HG03521 (cell line): Measurements from ENCODE around the gene CDK5.

ENCODE experiments used
- ATAC-seq: cut with Tn5 transposase; IDR thresholded peaks from one replicate; pipeline ENCODE4 v1.9.1; 2021; ENCODE audit warnings: mild to moderate bottlenecking, moderate library complexity; ENCODE audit not compliant: unreplicated experiment

Gene CDK5

GRCh38 chr7:151087245-151088018 lies 29.7 kb upstream of the CDK5 start:
- ATAC-seq: no peak

- no peak for ATAC-seq
Measured at GRCh38 chr7:151086802-151087244, 29.1 kb upstream of the CDK5 start.

DNA sequence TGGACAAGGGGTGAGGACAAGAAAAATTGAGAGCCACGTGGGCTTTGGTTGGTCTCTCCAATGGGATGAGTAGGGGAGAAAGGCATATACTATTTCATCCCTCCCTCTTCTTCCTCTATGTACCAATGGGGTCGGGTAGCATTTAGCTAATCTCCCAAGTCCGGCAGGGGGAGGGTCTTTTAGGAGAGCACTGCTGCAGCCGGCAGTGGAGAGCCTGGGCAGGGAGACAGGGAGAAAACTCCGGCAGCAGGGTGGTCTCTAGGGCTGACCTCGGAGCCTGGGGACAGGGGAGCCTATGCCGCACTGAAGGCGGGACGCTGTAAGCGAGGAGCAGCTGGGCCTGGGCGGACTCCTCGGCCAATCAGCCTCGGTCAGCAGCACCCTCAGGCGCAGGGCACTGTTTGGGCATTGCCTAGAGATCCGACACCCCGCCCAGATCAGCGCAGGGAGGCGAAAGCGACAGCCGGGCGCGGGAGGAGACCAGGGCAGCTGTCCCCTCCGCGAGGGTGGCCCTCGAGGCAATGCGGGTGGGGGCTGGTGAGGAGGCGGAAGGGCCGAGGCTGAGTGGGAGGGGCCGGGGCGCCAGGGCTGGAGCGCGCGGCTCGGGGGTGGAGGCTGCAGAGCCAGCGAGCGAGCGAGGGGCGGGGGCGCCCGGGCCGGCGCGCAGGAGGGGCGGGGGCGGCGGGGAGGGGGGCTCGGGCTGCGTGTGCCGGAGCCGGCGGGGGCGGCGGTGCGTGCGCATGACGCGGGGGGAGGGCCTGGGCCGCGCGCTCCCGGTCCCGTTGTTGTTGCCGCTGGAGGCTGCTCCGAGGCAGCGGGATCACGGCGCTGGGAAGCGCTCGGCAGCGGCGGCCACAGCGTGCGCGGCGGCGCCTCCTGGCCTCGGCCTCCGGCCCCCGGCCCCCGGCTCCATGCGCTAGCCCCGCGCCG lies 28.3 kb upstream of the CDK5 start, which contains the start of gene AGAP3:
AGAP3 (plus strand) TSS at position 785 of the 930 bp plus-strand sequence. CDS start 267 bp downstream, outside the sequence.
- peak; percentile 38 for ATAC-seq

DNA sequence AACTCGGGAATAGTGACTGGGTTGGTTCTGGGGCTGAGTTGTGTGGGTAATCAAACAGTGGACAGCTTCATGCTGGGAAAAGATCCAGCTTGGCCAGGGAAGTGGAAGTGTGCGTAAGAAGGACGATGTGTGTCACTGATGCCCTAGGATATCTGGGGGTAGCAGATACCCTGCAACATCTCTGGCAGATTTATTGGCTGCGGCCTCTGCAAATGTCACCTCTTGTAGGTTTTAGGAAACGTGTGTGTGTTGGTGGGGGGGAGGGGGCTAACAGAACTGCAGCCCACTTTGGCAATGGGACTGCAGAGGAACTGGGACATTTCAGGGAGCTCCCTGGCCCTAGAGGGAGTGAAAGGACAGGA lies 27.6 kb upstream of the CDK5 start:
- ATAC-seq: no peak

DNA sequence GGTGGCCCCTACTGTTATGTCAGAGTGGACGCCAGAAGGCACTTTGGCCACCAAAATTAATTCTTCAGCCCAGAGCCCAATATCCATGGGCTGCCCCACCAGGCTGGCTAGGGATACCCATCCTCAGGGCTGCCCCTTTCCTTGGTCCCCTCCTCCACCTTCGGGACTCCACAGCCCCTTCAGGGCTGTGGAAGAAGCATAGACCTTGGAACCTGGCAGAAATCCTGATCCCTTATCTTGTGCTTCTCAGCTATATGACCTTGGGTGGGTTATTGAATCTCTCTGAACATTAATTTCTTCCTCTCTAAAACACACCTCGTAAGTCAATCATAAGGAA lies 26.1 kb upstream of the CDK5 start:
- ATAC-seq: no peak

DNA sequence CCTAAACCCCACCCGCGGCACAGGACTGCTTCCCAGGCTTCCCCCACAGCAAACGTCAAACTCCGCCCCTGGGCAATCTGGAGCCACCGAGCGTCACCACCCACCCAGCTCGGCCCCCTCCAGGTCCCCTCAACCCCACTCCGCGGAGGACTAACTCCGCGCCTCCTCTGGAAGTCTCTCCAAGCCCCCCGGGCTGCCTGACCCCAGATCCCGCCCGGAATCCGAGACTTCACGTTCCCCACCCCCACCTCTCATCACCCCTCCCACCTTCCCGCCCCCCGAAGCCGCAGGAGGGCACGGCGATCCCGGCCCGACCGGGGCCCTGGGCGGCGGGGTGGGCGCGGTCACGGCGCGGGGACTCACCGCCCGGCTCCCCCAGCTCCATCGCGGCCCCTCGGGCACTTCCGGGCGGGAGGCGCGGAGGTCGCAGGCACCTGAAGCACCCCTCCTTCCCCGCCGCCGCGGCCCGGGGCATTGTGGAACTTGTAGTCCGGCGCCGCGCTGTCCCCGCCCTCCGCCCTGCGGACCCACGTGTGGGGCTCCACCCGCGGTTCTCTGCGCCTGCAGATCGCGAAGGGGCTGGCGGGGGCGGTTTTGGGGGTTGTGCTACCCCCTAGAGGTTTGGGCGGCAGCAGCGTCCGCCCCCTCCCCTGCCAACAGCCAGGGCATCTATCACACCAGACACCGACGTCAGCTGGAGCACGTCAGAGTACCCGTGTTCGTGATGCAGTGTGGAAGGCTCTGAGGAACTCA lies 25.6 kb upstream of the CDK5 start, which contains the start of gene TMUB1:
TMUB1 (minus strand) TSS at position 423 of the 753 bp plus-strand sequence. CDS start 930 bp downstream, outside the sequence.
- ATAC-seq: peak; percentile 52

DNA sequence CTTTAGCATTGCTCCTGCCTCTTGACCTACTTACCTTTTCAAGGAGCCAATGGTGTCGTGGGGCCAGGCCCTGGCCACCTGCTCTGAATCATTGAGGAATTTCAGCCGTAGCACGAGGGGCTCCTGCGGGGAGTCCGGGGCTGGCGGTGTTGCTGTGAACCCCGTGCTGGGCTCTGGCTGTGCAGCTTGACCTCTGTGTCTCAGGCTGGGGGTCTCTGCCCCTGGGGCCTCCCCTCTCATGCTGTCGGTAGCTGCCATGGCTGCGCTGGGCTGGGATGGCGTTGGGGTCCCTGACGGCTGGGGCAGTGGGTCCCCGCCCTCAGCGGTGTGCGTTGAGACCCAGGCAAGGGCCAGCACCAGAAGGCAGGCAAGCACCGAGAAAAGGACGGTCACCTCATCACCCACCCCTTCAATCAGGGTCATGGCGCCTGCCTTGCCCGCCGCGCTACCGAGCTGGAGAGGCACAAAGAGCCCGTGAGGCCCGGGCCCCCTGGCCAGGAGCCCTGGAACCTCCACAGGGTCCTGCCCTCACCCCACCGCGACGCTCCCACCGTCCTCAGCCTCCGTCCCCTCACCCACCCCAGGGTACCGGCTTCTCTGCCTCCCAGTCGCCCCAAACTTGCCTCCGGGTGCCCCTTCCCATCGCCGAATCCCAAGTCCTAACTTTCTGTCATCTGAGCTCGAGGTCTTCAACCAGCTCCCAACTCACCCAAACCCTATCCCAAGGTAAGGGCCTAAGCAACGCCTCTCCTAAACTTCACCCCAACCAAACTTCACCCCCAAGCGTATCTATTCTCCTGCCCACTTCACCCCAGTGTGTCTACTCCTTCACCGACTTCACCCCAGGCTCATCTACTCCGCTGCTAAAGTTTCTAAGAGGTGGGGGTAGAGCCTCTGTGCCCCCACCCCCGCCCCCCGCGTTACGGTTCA lies 24.7 kb upstream of the CDK5 start:
- ATAC-seq: no peak

DNA sequence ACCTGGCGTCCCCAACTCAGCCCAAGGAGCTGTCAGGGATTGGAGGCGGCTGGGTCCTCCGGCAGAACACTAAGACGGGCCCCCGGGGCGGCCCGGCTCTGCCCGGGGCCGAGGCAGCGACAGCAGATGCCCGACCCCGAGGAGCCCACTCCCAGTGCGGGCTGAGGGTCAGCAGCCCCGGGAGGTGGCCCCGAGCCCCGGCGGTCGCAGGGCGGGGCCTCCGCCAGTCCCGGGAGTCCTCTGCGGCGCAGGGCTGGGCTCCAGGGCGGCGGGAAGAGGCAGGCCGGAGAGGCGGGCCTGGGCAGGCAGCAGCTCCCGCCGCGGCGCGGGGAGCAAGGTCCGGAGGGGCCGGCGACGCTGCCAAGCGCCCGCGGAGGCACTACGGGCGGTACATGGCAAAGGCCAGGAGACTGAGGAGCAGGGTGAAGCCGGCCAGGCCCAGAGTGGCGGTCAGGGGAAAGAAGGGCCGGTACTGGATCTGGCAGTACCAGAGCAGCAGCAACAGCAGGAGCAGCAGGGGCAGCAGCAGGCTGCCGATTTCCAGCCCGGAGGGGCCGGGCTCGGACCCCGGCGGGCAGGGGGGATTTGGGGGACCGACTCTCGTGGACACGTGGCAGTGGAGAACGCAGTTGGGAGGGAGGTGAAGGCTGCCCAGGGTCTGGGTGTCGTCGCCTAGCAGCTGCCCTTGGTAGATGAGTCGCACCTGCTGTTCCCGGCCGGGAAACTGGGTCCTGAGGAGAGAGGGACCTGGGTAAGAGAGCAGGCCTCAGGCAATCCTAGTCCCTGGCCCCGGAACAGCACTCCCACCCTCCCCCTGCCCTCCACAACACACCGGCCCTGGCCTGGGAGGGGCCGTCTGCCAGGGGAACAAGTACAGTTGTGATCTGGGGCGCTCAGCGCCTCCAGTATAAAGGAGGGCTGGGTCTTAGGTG lies 23.7 kb upstream of the CDK5 start:
- ATAC-seq: no peak

- peak; percentile 69 for ATAC-seq
Measured at GRCh38 chr7:151080522-151081169, 22.9 kb upstream of the CDK5 start, which contains the start of gene FASTK. TSS of gene FASTK (minus strand) at chr7:151080809. CDS start at chr7:151080766, 43 bp downstream.

GRCh38 chr7:151080067-151080521 lies 22.4 kb upstream of the CDK5 start:
- ATAC-seq: peak; percentile 6

DNA sequence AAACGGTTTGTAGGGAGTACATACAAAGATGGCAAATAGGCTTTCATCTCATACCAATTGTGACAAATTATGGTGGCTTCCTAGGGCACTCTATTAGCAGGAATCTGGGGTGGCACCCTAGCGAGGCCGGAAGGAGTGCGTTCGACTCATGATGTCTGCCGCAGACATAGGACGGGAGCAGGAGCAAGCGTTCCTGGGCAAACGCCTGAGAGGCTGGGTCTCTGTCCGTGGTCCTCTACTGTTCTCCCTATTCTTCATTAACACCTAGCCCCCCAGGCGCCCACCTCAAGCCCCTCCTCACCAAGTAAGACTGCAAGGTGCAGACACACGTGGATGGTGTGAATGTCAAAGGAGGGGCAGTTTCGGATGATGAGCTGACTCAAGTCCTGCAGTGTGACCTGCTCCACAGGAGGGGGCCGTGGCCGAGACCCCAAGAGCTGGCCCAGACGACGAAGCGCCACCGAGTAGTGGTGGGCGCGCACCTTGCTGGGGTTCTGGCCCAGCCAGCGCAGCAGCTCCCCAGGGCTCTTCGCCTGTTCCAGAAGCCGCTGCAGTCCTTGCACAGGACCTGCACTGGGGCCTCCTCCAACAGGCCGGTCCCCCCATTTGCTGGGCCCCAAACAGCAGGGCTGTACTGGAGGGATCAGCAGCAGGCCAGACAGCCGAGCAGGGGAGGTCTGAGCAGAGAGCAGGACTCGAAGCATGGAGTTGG lies 21.7 kb upstream of the CDK5 start:
- no peak for ATAC-seq

- no peak for ATAC-seq
Measured at GRCh38 chr7:151078233-151079040, 20.7 kb upstream of the CDK5 start.

DNA sequence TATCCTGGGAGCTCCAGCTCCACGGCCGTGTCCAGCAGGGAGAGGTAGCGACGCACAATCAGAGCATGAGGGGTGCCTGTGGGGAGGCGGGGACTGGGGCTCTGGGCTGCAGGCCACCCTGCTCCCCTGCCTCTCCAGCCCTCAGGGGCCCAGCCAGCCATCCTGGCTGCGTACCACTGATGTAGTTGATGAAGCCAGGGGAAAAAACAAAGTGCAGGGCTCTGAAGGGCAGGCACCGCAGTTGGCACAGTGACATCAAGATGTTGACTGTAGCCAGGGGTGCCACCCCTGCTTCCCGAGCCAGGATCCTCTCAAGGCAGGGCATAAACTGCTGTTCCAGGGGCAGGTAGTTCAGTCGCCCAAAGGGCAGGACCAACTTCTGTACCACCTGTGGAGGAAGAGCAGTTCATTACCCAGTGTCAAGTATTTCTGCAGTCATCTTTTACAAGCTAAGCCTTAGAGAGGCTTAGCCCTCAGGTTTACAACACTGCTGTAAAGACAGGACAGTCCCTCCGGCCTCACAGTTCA lies 20.1 kb upstream of the CDK5 start:
- no peak for ATAC-seq

GRCh38 chr7:151076863-151077704 lies 19.4 kb upstream of the CDK5 start:
- ATAC-seq: no peak

DNA sequence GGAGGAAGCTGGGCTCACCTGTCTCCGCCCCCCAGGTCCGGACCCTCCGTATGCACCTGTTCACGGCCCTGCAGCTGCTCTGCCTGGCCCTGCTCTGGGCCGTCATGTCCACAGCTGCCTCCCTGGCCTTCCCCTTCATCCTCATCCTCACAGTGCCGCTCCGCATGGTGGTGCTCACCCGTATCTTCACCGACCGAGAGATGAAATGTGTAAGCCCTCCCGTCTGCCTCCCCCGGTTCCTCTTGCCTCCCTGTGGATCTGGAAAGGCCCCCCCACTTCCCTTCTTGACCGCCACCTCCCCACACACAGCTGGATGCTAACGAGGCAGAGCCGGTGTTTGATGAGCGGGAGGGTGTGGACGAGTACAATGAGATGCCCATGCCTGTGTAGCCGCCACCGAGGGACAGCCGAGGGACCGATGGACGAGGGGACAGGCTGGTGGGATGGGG lies 18.3 kb upstream of the CDK5 start:
- no peak for ATAC-seq

GRCh38 chr7:151075662-151075971 lies 17.9 kb upstream of the CDK5 start:
- ATAC-seq: no peak
